PFSK-1 (cell line): Measurements from ENCODE around the gene RPLP1.

Experiments used
- FOXP2 ChIP-seq: optimal IDR thresholded peaks from 2 replicates; pipeline ENCODE3; 2011; ENCODE audit warnings: borderline replicate concordance, control low read depth, inconsistent platforms; ENCODE audit not compliant: insufficient read depth; ENCODE audit errors: extremely low read length, extremely low read depth
- POLR2AphosphoS5 ChIP-seq: IDR thresholded peaks from 2 replicates; pipeline ENCODE4 v1.6.1; 2012; ENCODE audit warnings: low read depth, mild to moderate bottlenecking, control low read depth, low read length, moderate library complexity
- SIN3A ChIP-seq: IDR thresholded peaks from 2 replicates; pipeline ENCODE4 v1.6.1; 2012; ENCODE audit warnings: mild to moderate bottlenecking, low read length, moderate library complexity, borderline replicate concordance; ENCODE audit not compliant: insufficient read depth
- TAF1 ChIP-seq: IDR thresholded peaks from 2 replicates; pipeline ENCODE4 v1.6.1; 2012; ENCODE audit warnings: low read length, control low read depth, borderline replicate concordance; ENCODE audit not compliant: insufficient read depth
- TF ChIP-seq, protein P1 (sequence below), 2 experiments: IDR thresholded peaks; 2 replicates each; pipeline versions ENCODE4 v1.6.1 to v1.8.0; 2011 to 2012; ENCODE audit warnings: low read depth in 2 of 2, low read length in 2 of 2, control low read depth in 1 of 2, inconsistent platforms in 1 of 2, mild to moderate bottlenecking in 1 of 2, moderate library complexity in 1 of 2; ENCODE audit not compliant: insufficient read depth in 1 of 2

RPLP1 gene

GRCh38 chr15:69457304-69458280 is 5.0 kb downstream of the RPLP1 start:
- TF ChIP-seq SIN3A (no peak), FOXP2 (no peak), TAF1 (no peak), POLR2AphosphoS5 (no peak; the same call in none of the 2 replicates)
- TF ChIP-seq, protein P1, sequence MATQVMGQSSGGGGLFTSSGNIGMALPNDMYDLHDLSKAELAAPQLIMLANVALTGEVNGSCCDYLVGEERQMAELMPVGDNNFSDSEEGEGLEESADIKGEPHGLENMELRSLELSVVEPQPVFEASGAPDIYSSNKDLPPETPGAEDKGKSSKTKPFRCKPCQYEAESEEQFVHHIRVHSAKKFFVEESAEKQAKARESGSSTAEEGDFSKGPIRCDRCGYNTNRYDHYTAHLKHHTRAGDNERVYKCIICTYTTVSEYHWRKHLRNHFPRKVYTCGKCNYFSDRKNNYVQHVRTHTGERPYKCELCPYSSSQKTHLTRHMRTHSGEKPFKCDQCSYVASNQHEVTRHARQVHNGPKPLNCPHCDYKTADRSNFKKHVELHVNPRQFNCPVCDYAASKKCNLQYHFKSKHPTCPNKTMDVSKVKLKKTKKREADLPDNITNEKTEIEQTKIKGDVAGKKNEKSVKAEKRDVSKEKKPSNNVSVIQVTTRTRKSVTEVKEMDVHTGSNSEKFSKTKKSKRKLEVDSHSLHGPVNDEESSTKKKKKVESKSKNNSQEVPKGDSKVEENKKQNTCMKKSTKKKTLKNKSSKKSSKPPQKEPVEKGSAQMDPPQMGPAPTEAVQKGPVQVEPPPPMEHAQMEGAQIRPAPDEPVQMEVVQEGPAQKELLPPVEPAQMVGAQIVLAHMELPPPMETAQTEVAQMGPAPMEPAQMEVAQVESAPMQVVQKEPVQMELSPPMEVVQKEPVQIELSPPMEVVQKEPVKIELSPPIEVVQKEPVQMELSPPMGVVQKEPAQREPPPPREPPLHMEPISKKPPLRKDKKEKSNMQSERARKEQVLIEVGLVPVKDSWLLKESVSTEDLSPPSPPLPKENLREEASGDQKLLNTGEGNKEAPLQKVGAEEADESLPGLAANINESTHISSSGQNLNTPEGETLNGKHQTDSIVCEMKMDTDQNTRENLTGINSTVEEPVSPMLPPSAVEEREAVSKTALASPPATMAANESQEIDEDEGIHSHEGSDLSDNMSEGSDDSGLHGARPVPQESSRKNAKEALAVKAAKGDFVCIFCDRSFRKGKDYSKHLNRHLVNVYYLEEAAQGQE (IDR thresholded peaks at IDR 0.05; ENCODE audit: insufficient read depth in 1 of 2, low read depth in 2 of 2, low read length in 2 of 2): no peak

- TF ChIP-seq TAF1: no peak
- TF ChIP-seq SIN3A: no peak
- no peak for TF ChIP-seq POLR2AphosphoS5
- TF ChIP-seq FOXP2: no peak
- TF ChIP-seq, protein P1 (IDR thresholded peaks at IDR 0.05; ENCODE audit: insufficient read depth in 1 of 2, low read depth in 2 of 2, low read length in 2 of 2): no peak
Measured at GRCh38 chr15:69459066-69459465, 6.4 kb downstream of the RPLP1 start.

- TF ChIP-seq SIN3A (no peak), FOXP2 (no peak), POLR2AphosphoS5 (no peak), TAF1 (no peak)
- TF ChIP-seq, protein P1 (IDR thresholded peaks at IDR 0.05; ENCODE audit: insufficient read depth in 1 of 2, low read depth in 2 of 2, low read length in 2 of 2): no peak
Measured at GRCh38 chr15:69460481-69460880, 7.9 kb downstream of the RPLP1 start.

DNA sequence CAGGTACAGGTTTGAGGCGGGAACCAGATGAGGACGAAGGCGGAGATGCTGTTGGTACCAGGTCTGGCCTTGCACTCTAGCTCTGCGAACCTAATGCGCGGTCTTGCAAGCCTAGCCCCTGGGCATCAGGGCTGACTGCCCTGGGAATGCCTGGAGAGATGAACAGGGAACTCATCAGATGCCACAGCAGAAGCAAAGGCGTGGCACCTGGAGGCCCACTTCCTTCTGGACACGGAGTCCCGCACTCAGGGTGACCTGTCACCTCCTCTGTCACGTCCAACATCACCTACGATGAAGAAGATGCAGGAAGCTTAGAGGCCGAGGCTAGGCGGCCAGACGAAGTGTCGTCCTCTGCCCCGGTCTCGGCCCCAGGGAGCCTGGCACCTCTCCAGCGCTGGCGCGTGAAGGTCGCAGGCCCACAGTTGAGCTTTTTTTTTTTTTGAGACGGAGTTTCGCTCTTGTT is 9.4 kb downstream of the RPLP1 start:
- TF ChIP-seq POLR2AphosphoS5: no peak
- no peak for TF ChIP-seq TAF1
- TF ChIP-seq FOXP2: no peak
- no peak for TF ChIP-seq SIN3A
- TF ChIP-seq, protein P1 (IDR thresholded peaks at IDR 0.05; ENCODE audit: insufficient read depth in 1 of 2, low read depth in 2 of 2, low read length in 2 of 2): no peak
